HepG2 (cell line): ENCODE data around the gene IFI35. TPM values are rescaled to one million over a fixed set of nuclear protein-coding genes. Genes with fewer than 3 reads are reported as not detected.

ENCODE experiments used
- ASH2L ChIP-seq: fragments of 300-600, 200-600 bp; sonication (generic); IDR thresholded peaks from 2 replicates; pipeline ENCODE4 v1.7.0; 2017; ENCODE audit warnings: low read depth, mild to moderate bottlenecking, moderate library complexity, mixed read lengths, low read length; ENCODE audit not compliant: insufficient read length
- EEA1 ChIP-seq: sonication (generic); formaldehyde crosslinking; IDR thresholded peaks from 2 replicates; pipeline ENCODE4 v1.5.1; 2020; ENCODE audit warnings: mild to moderate bottlenecking, missing genetic modification reagents, borderline replicate concordance
- ESRRA ChIP-seq: sonication (generic); formaldehyde crosslinking; IDR thresholded peaks from 2 replicates; pipeline ENCODE4 v1.5.1; 2020; ENCODE audit warnings: mild to moderate bottlenecking, low read depth, missing genetic modification reagents
- HES4 ChIP-seq: sonication (generic); formaldehyde crosslinking; IDR thresholded peaks from 2 replicates; pipeline ENCODE4 v1.9.0; 2021; ENCODE audit warnings: mild to moderate bottlenecking, missing genetic modification reagents, borderline replicate concordance
- ISL2 ChIP-seq: sonication (generic); formaldehyde crosslinking; IDR thresholded peaks from 2 replicates; pipeline ENCODE4 v1.5.0; 2020; ENCODE audit warnings: missing genetic modification reagents
- KAT8 ChIP-seq: IDR thresholded peaks from 2 replicates; pipeline ENCODE4 v1.6.1; 2016; ENCODE audit warnings: missing genetic modification reagents, missing compliant biosample characterization
- MAFK ChIP-seq, 2 experiments: IDR thresholded peaks in 1 of 2; conservative IDR thresholded peaks in 1 of 2; 2 replicates each; pipeline ENCODE4 v1.6.1; 2011; ENCODE audit warnings: improper control_type of control experiment in 2 of 2, low read length in 2 of 2
- PRMT3 ChIP-seq: sonication (generic); formaldehyde crosslinking; IDR thresholded peaks from 2 replicates; pipeline ENCODE4 v1.8.1; 2022; ENCODE audit warnings: low read depth, mild to moderate bottlenecking, moderate library complexity, missing genetic modification reagents, borderline replicate concordance
- TBX2 ChIP-seq: sonication (generic); formaldehyde crosslinking; IDR thresholded peaks from 2 replicates; pipeline ENCODE4 v1.5.0; 2020; ENCODE audit warnings: missing genetic modification reagents, mild to moderate bottlenecking, borderline replicate concordance
- THYN1 ChIP-seq: sonication (generic); formaldehyde crosslinking; IDR thresholded peaks from 2 replicates; pipeline ENCODE4 v1.8.1; 2023; ENCODE audit warnings: low read depth, mild to moderate bottlenecking, moderate library complexity, missing genetic modification reagents, borderline replicate concordance
- TOE1 ChIP-seq: sonication (generic); formaldehyde crosslinking; IDR thresholded peaks from 2 replicates; pipeline ENCODE4 v1.4.0; 2020; ENCODE audit warnings: mild to moderate bottlenecking, missing genetic modification reagents
- ZNF12 ChIP-seq: sonication (generic); formaldehyde crosslinking; IDR thresholded peaks from 2 replicates; pipeline ENCODE4 v1.5.0; 2020; ENCODE audit warnings: missing genetic modification reagents
- ZNF180 ChIP-seq: sonication (generic); formaldehyde crosslinking; IDR thresholded peaks from 2 replicates; pipeline ENCODE4 v1.4.0; 2020; ENCODE audit warnings: low read depth, missing genetic modification reagents, borderline replicate concordance
- ZNF484 ChIP-seq: sonication (generic); formaldehyde crosslinking; IDR thresholded peaks from 2 replicates; pipeline ENCODE4 v1.5.1; 2020; ENCODE audit warnings: mild to moderate bottlenecking, low read depth, missing genetic modification reagents, borderline replicate concordance
- ZNF549 ChIP-seq: sonication (generic); formaldehyde crosslinking; IDR thresholded peaks from 2 replicates; pipeline ENCODE4 v1.5.0; 2020; ENCODE audit warnings: missing genetic modification reagents
- ZNF780A ChIP-seq: sonication (generic); formaldehyde crosslinking; IDR thresholded peaks from 2 replicates; pipeline ENCODE4 v1.8.0; 2022; ENCODE audit warnings: mild to moderate bottlenecking, missing genetic modification reagents, moderate library complexity
- ZSCAN29 ChIP-seq: sonication (generic); formaldehyde crosslinking; conservative IDR thresholded peaks from 2 replicates; pipeline ENCODE4 v1.4.0; 2020; ENCODE audit warnings: mild to moderate bottlenecking, missing genetic modification reagents
- polyA plus RNA-seq, 8 experiments: library from polyadenylated mRNA; depleted of rRNA in 3 of 8; stranded (reverse) in 7 of 8; unstranded in 1 of 8; fragments of >200 nt; fragmentation: Illumina TruSeq in 4 of 8; extraction: Trizol in 4 of 8; gene quantifications; 2 replicates each; pipeline versions ENCODE4 v1.2.1 to v1.2.3, GENCODE V29; 2011 to 2016; ENCODE audit warnings: low read depth in 4 of 8, missing spikeins in 1 of 8, mixed read lengths in 1 of 8; ENCODE audit not compliant: insufficient read depth in 1 of 8
- total RNA-seq, 5 experiments: library from RNA; depleted of rRNA; stranded (reverse); fragments of >200 nt; fragmentation: Illumina TruSeq; extraction: Trizol; gene quantifications; 2 replicates each; pipeline ENCODE4 v1.2.3, GENCODE V29; 2016; ENCODE audit warnings: low read depth in 1 of 5
- TF ChIP-seq, protein P1 (sequence below): sonication (generic); formaldehyde crosslinking; IDR thresholded peaks from 2 replicates; pipeline ENCODE4 v1.4.0; 2020; ENCODE audit warnings: missing genetic modification reagents
- TF ChIP-seq, protein P2 (sequence below): sonication (generic); formaldehyde crosslinking; IDR thresholded peaks from 2 replicates; pipeline ENCODE4 v1.8.1; 2022; ENCODE audit warnings: mild to moderate bottlenecking, missing genetic modification reagents
- TF ChIP-seq, protein P3 (sequence below), 2 experiments: sonication (generic) in 1 of 2; formaldehyde crosslinking in 1 of 2; IDR thresholded peaks; 2 replicates each; pipeline versions ENCODE4 v1.4.0 to v1.6.1; 2018 to 2020; ENCODE audit warnings: missing genetic modification reagents in 2 of 2, borderline replicate concordance in 1 of 2, low read depth in 1 of 2, mild to moderate bottlenecking in 1 of 2, missing biosample characterization in 1 of 2

The IFI35 gene
- total and polyA plus RNA-seq, 2 of the 13 experiments (the other 11 are each of a cell fraction or from before 2014, with no cell fraction given), result 28.9 to 38.1 TPM

DNA sequence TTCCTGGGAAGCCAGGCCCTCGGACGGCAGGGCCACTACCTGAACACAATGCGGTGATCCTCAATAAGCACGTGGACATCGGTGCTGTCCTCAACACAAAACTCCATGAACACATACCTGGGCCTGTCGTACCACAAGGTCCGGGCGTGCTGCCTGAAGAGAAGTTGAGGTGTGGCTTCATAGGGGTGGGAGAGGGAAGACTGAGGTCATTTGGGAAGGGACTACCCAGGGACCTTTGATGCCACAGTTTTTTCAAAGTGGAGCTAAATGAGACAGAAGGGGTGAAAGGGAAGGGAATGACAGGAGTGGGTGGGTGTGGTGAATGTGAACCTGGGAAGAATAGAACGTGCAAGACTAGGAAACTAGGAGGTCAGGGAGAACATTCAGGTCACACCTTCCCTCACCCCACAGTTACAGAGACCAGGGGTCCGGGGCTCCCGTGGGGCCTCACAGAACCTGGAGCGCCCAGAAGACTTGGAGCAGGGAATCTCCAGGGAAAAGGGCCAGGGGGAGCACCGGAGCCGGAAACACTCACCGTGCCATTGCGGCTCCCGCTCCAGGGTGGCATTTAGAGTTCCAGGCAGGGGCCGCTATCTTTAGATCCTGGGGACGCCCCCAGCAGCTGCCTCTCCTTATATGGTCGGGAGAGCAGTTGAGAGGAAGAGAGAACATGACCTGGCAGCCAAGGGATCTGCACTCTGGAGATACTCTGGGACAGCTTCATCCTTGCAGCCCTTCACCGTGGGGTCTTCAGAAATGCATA, 26.9 kb upstream of the IFI35 start, which contains the start of gene PTGES3L (continued):
- TF ChIP-seq, protein P1, sequence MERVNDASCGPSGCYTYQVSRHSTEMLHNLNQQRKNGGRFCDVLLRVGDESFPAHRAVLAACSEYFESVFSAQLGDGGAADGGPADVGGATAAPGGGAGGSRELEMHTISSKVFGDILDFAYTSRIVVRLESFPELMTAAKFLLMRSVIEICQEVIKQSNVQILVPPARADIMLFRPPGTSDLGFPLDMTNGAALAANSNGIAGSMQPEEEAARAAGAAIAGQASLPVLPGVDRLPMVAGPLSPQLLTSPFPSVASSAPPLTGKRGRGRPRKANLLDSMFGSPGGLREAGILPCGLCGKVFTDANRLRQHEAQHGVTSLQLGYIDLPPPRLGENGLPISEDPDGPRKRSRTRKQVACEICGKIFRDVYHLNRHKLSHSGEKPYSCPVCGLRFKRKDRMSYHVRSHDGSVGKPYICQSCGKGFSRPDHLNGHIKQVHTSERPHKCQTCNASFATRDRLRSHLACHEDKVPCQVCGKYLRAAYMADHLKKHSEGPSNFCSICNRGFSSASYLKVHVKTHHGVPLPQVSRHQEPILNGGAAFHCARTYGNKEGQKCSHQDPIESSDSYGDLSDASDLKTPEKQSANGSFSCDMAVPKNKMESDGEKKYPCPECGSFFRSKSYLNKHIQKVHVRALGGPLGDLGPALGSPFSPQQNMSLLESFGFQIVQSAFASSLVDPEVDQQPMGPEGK (CRISPR knock-in tag), result peak; percentile 85
- TF ChIP-seq, protein P2, sequence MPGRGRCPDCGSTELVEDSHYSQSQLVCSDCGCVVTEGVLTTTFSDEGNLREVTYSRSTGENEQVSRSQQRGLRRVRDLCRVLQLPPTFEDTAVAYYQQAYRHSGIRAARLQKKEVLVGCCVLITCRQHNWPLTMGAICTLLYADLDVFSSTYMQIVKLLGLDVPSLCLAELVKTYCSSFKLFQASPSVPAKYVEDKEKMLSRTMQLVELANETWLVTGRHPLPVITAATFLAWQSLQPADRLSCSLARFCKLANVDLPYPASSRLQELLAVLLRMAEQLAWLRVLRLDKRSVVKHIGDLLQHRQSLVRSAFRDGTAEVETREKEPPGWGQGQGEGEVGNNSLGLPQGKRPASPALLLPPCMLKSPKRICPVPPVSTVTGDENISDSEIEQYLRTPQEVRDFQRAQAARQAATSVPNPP (CRISPR knock-in tag), result no peak
- TF ChIP-seq ZSCAN29 (CRISPR knock-in tag) (no peak), ZNF12 (CRISPR knock-in tag) (no peak), TBX2 (CRISPR knock-in tag) (no peak), ASH2L (no peak), ZNF484 (no peak), KAT8 (CRISPR knock-in tag) (0 out of 2 replicates have a peak, but pooled peaks have one; percentile 61), HES4 (no peak), ESRRA (CRISPR knock-in tag) (0 out of 2 replicates have a peak, but pooled peaks have one; percentile 9), THYN1 (CRISPR knock-in tag) (no peak), ZNF780A (CRISPR knock-in tag) (no peak), ZNF549 (CRISPR knock-in tag) (no peak), ISL2 (CRISPR knock-in tag) (no peak; the same call in 1 of the 2 replicates), PRMT3 (CRISPR knock-in tag) (no peak), EEA1 (CRISPR knock-in tag) (0 out of 2 replicates have a peak, but pooled peaks have one; percentile 27), MAFK (conservative IDR thresholded peaks at IDR 0.05 in 1 of 2, IDR thresholded peaks at IDR 0.05 in 1 of 2; ENCODE audit: low read length in 2 of 2) (no peak), TOE1 (CRISPR knock-in tag) (no peak), ZNF180 (CRISPR knock-in tag) (no peak)
- TF ChIP-seq, protein P3, sequence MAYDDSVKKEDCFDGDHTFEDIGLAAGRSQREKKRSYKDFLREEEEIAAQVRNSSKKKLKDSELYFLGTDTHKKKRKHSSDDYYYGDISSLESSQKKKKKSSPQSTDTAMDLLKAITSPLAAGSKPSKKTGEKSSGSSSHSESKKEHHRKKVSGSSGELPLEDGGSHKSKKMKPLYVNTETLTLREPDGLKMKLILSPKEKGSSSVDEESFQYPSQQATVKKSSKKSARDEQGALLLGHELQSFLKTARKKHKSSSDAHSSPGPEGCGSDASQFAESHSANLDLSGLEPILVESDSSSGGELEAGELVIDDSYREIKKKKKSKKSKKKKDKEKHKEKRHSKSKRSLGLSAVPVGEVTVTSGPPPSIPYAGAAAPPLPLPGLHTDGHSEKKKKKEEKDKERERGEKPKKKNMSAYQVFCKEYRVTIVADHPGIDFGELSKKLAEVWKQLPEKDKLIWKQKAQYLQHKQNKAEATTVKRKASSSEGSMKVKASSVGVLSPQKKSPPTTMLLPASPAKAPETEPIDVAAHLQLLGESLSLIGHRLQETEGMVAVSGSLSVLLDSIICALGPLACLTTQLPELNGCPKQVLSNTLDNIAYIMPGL (CRISPR knock-in tag; IDR thresholded peaks at IDR 0.05; ENCODE audit: borderline replicate concordance in 1 of 2, low read depth in 1 of 2), result no peak
